ENCODE data around the gene TRMT6. TPM values are rescaled to one million over a fixed set of nuclear protein-coding genes. Genes with fewer than 3 reads are reported as not detected.

The TRMT6 gene
- 18.0 and 19.9 TPM in 2 replicates for total RNA-seq

- intact Hi-C loops (cut with micrococcal nuclease): loop anchor here (1.0 to 5.0 kb wide), 8 partner anchors 46 to 1138 kb away; partner anchors contain the start of genes CDS2 and SHLD1
Observed at GRCh38 chr20:5950271-5951031, at the start of gene TRMT6, which contains the start of gene MCM8. Gene TRMT6, minus strand, starts transcription at chr20:5950533. Its CDS starts 128 bp downstream, at chr20:5950405. Gene MCM8, plus strand, starts transcription at chr20:5950652. Its CDS starts 1,364 bp downstream, at chr20:5952016.

- intact Hi-C loops (cut with micrococcal nuclease): no loop called here
Observed at GRCh38 chr20:5999783-6000182, 49.5 kb upstream of the TRMT6 start.

GRCh38 chr20:5996765-5997164 is 46.4 kb upstream of the TRMT6 start:
- intact Hi-C loops (cut with micrococcal nuclease): loop anchor here (1.0 to 2.0 kb wide), 2 partner anchors 46 to 154 kb away; partner anchors contain the start of genes MCM8 and TRMT6

- intact Hi-C loops (cut with micrococcal nuclease): no loop called here
Observed at GRCh38 chr20:5991623-5992441, 41.5 kb upstream of the TRMT6 start.

GRCh38 chr20:5990946-5991345 is 40.6 kb upstream of the TRMT6 start:
- intact Hi-C loops (cut with micrococcal nuclease): no loop called here

- intact Hi-C loops (cut with micrococcal nuclease): no loop called here
Observed at GRCh38 chr20:5989539-5989938, 39.2 kb upstream of the TRMT6 start.

- intact Hi-C loops (cut with micrococcal nuclease): no loop called here
Observed at GRCh38 chr20:5987383-5987782, 37.0 kb upstream of the TRMT6 start.

GRCh38 chr20:5980720-5981538 is 30.6 kb upstream of the TRMT6 start:
- intact Hi-C loops (cut with micrococcal nuclease): no loop called here

- intact Hi-C loops (cut with micrococcal nuclease): no loop called here
Observed at GRCh38 chr20:5979801-5980200, 29.5 kb upstream of the TRMT6 start.

GRCh38 chr20:5977975-5978374 is 27.6 kb upstream of the TRMT6 start:
- intact Hi-C loops (cut with micrococcal nuclease): no loop called here

- intact Hi-C loops (cut with micrococcal nuclease): no loop called here
Observed at GRCh38 chr20:5977223-5977622, 26.9 kb upstream of the TRMT6 start.

GRCh38 chr20:5975778-5976177 is 25.4 kb upstream of the TRMT6 start:
- intact Hi-C loops (cut with micrococcal nuclease): no loop called here

GRCh38 chr20:5974531-5974930 is 24.2 kb upstream of the TRMT6 start:
- intact Hi-C loops (cut with micrococcal nuclease): no loop called here

- intact Hi-C loops (cut with micrococcal nuclease): no loop called here
Observed at GRCh38 chr20:5973971-5974370, 23.6 kb upstream of the TRMT6 start.

- intact Hi-C loops (cut with micrococcal nuclease): no loop called here
Observed at GRCh38 chr20:5973172-5973571, 22.8 kb upstream of the TRMT6 start.

GRCh38 chr20:5971203-5971602 is 20.9 kb upstream of the TRMT6 start:
- intact Hi-C loops (cut with micrococcal nuclease): no loop called here

GRCh38 chr20:5970381-5970780 is 20.0 kb upstream of the TRMT6 start:
- intact Hi-C loops (cut with micrococcal nuclease): no loop called here

- intact Hi-C loops (cut with micrococcal nuclease): no loop called here
Observed at GRCh38 chr20:5969940-5970339, 19.6 kb upstream of the TRMT6 start.

GRCh38 chr20:5969348-5969935 is 19.1 kb upstream of the TRMT6 start:
- intact Hi-C loops (cut with micrococcal nuclease): no loop called here

GRCh38 chr20:5968462-5968861 is 18.1 kb upstream of the TRMT6 start:
- intact Hi-C loops (cut with micrococcal nuclease): no loop called here

GRCh38 chr20:5967469-5967868 is 17.1 kb upstream of the TRMT6 start:
- intact Hi-C loops (cut with micrococcal nuclease): no loop called here
